HG03039 (cell line): ENCODE measurements around the gene CDC42BPG.
A peak's percentile ranks its signal among the peaks of the same experiment; 100 is the strongest.
"Not testable (repeated sequence)": the region's sequence is repeated elsewhere in the genome, so short reads cannot be mapped to it uniquely, and the experiment has no call there.

Experiments used
- ATAC-seq: cut with Tn5 transposase; IDR thresholded peaks from one replicate; pipeline ENCODE4 v1.9.1; 2021; ENCODE audit warnings: mild to moderate bottlenecking, moderate library complexity; ENCODE audit not compliant: unreplicated experiment

The CDC42BPG gene

DNA sequence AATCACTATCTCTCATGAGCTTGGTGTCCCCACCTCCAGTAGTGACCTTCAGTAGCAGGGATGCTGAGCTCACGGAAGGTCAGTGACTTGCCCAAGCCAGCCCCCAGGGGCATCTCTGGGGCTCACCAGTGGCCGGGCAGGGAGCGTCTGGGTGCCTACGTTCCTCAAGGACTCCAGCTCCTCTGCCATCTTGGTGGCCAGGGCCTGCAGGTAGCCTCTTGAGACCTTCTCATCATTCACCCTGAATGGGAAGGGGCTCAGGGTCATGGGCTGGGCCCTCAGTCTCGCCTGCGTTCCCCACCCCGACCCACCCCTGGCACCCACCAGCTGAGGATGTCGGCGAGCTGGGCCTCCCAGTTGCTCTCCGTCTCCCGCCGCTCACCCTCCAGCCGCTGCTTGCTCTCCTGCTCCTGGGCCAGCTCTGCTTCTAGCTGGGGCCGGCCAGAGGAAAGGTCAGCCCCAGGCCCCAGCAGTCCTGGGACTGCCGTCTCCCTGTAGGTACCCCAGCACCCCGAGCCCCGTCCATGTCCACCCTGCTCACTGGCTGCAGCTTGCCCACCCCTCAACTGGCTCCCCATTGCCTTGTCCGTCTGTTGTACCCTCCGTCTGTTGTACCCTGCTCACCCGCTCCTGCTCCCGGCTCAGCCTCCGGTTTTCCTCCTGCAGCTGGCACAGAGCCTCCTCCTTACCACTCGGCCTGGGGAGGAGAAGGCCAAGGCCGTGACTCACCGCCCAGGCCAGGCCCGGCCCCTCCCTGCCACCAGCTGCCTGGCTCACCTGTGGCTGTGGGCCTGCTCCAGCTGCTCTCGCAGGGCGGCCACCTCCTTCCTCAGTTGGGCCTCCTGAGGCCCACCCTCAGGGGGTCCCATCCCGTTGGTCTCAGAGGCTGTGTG is 9.5 kb downstream of the CDC42BPG start:
- ATAC-seq, result no peak

DNA sequence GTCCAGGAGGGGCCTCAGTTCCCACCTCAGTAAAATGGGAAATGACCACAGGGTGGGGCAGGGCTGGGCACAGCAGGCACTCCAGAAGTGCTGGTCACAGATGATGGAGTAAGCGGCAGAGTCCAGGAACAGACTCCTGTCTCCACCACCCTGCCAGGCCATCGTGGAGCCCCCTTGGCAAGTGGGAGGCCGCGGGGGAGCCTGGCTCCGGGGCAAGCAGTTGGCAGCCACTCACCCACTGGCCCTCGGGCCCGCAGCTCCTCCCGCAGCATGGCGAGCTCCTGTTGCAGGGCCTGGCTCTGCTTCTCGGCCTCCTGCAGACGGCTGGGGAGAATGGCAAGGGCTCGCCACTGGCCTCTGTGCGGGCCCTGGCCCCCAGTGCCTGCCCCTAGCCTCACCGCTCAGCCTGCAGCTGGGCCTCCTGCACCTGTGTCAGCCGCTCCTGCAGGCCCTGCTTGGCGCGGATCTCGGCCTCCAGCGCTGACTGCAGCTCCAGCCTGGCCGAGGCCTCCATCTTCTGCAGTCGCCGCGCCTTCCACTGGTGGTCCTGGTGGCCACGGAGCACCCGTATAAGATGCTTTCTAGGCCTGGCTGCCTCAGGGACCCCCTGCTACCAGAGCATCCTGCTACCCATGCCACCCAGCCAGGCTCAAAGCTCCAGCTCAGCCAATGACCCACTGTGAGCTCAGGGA is 10.3 kb downstream of the CDC42BPG start:
- no peak for ATAC-seq

DNA sequence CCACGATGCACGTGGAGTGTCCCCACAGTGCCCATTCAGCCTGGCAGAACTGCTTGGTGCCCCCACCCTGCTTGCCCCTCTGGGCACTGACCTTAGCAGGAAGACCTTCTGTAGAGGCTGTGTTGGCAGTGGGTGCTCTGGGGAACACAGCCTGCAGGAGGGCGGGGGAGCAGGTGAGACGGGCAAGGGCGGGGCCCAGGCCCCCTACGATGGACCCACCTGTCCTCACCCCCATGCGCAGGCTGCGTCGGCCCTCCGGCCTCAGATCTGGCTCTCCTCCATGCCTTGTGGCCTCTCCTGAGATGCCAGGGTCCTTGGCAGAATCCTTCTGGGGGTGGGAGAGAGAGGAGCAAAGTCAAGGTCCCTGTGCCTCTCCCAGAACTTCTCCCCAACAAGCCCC is 10.9 kb downstream of the CDC42BPG start:
- no peak for ATAC-seq

DNA sequence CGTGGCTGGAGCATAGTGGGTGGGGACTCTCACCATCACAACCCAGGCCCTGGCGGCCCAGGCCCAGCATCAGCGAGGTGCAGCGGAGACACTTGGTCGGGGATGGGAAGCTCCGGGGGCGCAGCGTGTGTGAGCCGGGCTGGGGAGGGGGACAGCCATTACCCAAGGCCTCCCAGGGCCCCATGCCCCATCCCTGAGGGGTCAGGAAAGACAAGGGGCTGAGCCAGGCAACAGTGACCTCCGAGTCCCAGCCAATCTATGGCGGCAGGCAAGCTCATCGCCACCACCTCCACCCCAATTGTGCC is 11.3 kb downstream of the CDC42BPG start:
- ATAC-seq, result no peak

DNA sequence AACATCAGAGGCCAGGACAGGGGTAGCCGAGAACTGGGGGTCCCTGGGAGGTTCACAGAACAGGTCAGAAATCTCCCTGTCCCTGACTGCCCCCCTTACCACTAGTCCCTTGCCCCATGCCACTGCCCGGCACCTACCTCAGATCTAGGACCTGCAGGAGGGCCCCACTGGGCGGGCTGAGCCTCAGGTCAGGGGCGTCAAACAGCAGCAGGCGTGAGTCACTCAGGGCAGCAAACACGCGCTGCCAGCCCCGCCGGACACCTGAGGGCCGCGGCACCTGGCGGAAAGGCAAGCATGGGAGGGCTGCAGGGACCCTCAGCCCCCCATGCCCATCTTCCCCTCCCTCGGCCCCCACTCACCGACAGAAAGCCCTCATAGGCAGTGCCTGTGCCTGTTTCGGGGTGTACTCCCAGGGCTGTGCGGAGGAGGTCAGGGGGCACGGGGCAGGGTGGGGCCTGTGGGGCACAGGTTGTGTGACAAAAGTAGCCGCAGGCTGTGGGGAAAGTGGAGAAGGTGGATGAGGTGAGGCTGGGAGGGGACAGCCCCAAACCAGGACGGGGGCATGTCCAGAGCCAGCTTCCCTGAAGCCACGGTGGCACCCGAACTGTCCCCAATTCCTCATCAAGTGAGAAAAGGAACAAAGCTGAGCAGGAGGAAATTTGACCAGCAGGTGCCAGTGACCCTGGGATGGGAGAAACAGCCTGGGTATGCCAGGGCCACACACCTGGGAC is 11.8 kb downstream of the CDC42BPG start:
- ATAC-seq, result no peak

DNA sequence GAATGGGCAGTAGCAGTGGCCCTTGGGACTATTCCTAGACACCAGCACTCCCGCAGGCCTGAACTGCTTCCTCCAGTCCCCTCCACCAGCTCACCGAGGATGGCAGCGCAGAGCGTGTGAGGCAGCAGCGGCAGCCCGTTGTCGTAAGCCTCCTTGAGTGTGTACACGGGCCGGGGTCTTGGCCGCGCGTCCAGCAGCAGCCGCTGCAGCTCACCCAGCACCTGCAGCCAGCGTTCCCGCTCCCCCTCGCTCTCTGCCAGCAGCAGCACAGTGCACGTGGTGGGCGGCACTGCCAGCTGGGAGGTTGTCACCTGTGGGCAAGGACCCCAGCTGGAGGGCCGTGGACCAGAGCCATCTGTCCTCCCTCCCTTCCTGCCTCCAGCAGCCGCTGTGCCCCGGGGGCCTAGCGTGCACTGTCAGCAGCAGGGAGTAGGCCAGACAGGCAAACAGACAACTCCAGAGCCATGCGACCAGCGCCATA is 13.0 kb downstream of the CDC42BPG start:
- no peak for ATAC-seq

DNA sequence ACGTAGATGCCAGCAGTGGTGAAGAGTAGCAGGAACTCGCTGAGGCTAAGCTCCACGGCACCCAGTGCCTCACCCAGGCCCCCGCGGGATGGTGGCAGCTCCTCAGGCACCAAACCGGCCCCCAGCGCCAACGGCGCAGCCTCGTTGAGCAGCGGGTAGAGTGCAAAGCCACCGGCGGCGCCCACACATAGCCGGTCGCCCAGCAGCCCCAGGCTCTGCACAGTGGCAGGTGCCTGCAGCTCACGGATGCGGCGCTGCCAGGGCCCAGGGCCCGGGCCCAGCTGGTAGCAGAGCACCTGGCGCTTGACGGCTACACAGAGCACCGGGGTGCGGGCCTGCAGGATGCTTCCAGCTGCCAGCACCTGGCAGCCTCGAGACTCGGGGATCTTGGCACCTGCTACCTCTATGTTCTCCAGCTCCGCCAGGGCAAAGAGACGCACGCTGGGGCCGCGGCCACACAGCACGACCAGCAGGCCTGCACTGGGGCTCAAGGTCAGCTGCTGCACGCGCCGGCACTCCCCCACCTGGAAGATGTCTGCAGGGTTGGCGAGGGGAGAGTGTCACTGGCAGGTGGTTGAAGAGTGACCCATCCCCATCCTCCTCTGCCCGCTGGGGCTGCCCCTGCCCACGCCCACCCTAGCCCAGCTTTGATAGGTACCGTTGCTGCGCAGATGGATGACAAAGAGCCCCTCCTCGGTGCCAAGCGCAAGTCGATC is 14.8 kb downstream of the CDC42BPG start:
- ATAC-seq, result no peak

DNA sequence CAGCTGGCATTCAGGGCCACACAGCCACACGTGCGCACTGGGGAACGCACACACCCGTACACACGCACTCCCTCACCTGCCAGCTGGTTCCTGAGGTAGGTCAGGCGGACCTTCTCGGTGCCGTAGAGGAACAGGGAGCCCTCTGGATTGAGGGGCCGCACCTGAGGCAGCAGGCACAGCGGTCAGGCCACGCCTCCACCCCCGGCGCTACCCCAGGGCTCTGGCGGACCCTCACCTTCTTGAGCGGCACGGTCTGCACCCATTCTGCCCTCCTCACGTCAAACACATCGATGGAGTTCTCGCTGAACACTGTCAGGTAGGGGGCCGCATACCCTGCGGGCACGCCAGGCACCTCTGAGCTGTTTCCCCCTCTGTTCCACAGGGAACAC is 17.0 kb downstream of the CDC42BPG start:
- no peak for ATAC-seq

DNA sequence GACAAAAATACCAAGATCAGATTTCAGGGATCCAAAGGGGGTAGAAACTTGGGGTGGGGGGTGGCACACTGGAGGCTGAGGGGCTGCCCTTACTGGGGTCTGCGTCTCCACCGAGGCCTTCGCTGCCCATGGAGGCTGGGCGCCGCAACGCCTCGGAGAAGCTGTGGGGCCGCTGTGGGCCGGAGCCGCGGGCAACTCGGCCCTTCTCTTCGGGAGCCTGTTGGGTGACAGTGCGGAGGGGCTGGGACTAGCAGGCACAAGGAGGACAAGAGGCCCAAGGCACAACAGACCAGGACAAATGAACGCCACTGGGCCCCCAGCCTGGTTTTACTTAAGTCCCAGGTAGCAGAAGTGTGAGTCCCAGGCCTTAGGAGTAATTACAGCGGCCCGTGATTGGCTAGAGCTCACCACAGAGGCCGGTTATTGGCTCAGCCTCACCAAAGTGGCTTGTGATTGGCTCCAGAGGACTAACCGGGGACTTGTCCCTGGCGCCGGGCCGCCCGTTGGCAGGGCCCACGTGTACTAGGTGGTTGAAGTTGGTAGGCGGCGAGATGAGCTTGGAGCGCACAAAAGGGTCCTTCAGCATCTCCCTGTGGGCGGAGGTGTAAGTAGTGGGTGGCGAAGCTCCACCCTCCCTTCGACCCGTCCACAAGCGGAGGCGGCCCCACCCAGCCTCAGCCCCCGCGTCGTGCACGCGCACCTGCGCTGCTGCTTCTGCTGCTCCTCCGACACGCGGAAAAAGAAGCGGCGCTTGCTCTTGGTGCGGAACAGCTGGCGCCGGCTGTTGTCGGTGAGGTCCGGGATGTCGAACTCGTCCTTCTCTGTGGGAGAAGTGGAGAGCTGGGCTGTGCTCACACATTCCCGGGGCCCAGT is 17.6 kb downstream of the CDC42BPG start:
- ATAC-seq, result no peak

DNA sequence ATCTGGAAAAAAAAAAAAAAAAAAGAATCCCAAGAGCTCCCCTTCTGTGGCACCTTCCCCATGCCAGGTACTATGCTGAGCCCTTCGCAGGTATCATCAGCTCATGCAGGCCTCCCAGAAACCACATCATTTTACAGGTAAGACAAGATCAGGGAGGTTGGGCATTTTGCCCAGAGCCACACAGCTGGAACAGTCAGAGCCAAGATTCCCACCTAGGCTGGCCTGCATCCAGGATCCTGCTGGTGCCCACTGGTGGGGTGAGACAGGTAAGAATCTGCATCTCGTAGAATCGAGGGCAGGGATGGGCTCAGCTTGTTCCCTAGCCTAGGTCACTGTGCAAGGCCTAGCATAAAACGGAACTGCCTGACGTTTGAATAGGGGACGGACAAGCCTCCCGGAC is 18.4 kb downstream of the CDC42BPG start:
- no peak for ATAC-seq

DNA sequence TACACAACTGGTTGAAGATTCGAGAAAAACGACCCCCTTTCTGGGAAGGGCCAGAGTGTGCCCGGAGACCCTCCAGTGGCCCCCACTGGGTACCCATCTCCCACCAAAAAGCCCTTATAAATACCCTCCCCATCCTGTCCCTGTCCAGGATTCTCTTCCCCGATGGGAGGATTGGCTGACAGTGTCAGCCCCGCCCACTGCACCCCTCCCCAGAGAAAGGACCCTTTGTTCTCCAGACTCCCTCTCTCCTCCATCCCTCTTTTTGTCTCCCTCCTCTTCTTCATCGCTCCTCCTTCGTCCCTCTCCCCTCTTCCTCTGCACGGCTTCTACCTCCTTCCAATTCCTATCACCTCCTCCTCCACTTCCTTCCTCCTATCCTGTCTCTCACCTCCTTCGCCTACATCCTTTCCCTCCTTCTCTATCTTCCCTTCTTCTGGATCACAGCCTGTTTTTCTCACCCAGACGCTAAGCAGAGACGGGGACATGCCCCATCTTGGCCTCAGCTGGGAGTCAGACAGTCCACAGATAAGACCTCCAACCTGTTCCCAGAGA is 20.8 kb downstream of the CDC42BPG start:
- ATAC-seq, result no peak

DNA sequence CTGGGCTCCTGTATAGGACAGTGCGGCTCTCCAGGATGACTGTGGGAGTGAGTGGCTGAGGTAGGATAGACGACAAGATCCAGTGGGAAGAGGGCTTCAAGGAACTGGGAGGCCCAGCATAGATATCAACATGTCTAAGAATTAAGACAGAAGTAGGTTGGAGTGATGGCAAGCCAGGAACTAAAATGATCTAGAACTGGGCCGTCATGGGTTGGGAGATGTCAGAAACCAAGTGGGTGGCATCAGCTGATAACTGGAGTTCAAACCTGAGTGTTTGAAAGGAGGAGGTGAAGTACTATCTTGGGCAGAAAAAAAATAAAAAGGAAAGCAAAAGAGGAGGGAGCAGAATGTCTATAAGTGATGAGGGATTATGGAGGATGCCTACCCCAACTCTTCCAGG is 27.0 kb downstream of the CDC42BPG start:
- ATAC-seq, result no peak

DNA sequence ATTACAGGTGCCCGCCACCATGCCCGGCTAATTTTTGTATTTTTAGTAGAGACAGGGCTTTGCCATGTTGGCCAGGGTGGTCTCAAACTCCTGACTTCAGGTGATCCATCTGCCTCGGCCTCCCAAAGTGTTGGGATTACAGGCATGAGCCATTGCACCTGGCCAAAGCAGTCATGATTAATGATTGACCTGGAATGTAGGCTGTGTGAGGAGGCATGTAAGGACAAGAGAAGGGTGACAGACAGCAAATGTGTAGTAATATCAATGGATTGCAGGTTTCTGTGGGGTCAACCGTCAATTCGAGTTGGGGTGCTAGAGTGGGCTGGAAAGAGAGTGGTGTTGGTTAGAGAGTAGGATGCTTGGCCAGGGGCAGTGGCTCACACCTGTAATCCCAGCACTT is 29.0 kb downstream of the CDC42BPG start:
- ATAC-seq, result not testable (repeated sequence)

DNA sequence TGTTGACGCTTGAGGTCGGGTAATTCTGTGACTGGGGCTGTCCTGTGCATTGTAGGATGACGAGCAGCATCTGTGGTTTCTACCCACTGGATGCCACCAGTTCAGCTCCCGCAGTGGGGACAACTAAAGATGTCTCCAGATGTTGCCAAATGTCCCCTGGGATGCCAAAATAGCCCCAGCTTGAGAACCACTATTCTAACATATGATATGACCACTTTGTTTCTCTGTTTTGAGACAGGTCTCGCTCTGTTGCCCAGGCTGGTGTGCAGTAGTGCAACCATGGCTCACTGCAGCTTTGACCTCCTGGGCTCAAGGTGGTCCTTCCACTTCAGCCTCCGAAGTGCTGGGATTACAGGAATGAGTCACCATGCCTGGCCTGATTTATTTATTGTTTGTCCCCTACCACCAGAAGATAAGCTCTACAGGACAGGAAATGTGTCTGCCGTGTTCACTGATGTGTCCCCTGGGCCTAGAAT is 29.7 kb downstream of the CDC42BPG start:
- no peak for ATAC-seq

DNA sequence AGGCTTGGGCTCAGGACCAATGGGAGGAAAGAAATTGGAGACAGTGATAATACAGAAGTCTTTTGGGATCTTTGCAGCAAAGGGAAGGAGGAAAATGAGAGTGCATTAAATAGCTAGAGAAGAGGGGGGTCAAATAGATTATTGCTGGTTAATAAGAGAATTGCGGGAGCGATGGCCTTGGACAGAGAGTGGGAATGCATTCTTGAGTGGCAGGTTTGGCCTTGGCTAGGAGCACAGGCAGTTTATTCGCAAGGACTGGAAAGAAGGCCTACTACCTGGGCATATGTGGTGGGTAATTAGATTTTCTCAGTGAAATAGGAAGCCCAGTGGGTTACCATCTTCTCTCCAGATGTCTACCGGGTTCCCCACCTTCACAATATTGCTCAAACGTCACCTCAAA is 30.6 kb downstream of the CDC42BPG start:
- ATAC-seq, result no peak

DNA sequence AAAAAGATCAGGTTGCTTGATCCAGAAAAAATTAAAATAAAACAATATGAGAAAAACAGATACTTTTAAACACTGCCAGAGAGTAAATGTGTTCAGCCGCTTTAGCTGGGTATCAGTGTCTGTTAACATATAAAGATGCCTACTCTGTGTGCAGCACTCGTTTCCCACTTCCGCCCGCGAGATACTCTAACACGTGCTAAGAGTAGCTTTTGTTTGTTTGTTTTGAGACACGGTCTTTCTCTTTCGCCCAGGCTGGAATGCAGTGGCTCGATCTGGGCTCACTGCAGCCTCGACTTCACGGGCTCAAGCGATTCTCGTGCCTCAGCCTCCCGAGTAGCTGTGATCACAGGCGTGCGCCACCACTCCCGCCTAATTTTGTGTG is 33.6 kb downstream of the CDC42BPG start:
- ATAC-seq, result no peak

DNA sequence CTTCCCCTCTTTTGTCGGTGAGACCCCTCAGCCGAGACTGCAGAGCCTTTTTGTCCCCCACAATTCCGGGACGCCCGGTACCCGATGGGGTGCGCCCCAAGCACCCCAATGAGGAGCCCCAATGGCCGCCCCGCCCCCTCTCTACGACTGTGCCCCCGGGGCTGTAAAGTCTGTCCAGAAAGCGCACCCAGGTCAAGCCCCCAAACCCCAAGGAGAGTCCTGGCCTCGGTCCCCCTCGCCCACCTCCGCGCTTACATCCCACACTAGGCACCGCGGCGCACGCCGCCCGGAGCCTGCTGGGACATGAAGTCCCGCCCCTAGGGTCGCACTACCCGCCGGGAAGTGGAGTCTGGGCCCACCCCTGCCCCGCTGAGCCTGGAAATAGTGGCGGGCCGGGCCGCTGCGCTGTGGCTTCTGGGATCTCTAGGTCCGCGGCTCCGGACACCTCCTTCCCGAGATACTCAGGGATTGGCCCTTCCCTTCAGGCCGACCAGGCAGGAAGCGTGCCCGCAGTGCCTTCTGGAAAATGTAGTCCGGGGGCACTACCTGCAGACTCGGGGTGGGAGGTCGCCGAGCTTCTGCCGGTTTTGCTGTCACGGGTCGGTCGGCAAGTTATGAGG is 34.1 kb downstream of the CDC42BPG start, which contains the start of gene MEN1:
Gene MEN1 (minus strand): TSS at position 281 of the 620 bp plus-strand sequence. CDS start 442 bp downstream, outside the sequence.
- peak; percentile 63 for ATAC-seq

DNA sequence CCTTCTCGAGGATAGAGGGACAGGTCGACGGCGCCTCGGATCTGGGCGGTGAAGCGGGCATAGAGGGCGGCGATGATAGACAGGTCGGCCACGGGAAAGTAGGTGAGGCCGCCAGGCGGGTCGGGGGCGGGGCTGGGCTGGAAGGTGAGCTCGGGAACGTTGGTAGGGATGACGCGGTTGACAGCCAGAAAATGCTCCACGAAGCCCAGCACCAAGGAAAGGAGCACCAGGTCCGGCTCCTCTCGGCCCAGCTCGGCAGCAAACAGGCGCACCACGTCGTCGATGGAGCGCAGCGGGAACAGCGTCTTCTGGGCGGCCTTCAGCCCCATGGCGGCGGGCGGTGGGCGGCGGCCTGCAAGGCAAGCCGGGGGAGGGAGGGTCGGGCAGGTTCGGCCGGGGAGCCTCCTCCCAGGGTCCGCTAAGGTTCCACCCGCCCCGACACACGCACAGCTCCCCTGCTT is 34.6 kb downstream of the CDC42BPG start:
- no peak for ATAC-seq

DNA sequence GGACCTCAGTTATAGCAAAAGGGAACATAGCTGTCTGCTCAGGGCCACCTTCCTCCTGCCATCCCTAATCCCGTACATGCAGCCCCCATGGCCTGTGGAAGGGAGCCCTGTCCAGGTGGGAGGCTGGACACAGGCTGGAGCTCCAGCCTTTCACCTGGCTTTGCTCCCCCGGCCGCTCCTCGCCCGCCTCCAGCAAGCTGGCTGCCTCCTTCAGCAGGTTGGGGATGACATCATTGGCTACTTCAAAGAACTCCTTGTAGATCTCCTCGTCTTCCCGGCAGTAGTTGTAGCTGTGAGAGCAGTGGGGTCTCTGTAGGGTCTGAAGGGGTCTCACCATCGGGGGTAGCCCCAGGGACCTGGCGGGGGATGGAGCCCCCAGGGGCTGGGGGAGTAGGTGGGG is 39.0 kb downstream of the CDC42BPG start:
- no peak for ATAC-seq
